GM10847 (cell line): ENCODE results near the gene ANKRD42.

Source experiments
- POLR2A ChIP-seq: IDR thresholded peaks from 2 replicates; pipeline ENCODE4 v1.6.1; 2011; ENCODE audit not compliant: insufficient read length; ENCODE audit errors: extremely low read depth

Gene ANKRD42

GRCh38 chr11:83161610-83162199, 31.8 kb upstream of the ANKRD42 start:
- TF ChIP-seq POLR2A, result no peak

GRCh38 chr11:83162377-83162776, 31.1 kb upstream of the ANKRD42 start:
- no peak for TF ChIP-seq POLR2A

- TF ChIP-seq POLR2A, result no peak
These were observed 27.2 kb upstream of the ANKRD42 start for GRCh38 chr11:83166193-83166866.

GRCh38 chr11:83168756-83169155, 24.8 kb upstream of the ANKRD42 start:
- no peak for TF ChIP-seq POLR2A

- no peak for TF ChIP-seq POLR2A
These were observed 22.6 kb upstream of the ANKRD42 start for GRCh38 chr11:83170865-83171264.

- no peak for TF ChIP-seq POLR2A
These were observed 21.0 kb upstream of the ANKRD42 start for GRCh38 chr11:83172551-83172950.

- TF ChIP-seq POLR2A, result no peak
These were observed 19.5 kb upstream of the ANKRD42 start for GRCh38 chr11:83174008-83174407.

- TF ChIP-seq POLR2A, result no peak
These were observed 17.7 kb upstream of the ANKRD42 start for GRCh38 chr11:83175815-83176214.

GRCh38 chr11:83181815-83182214, 11.7 kb upstream of the ANKRD42 start:
- TF ChIP-seq POLR2A, result no peak

- TF ChIP-seq POLR2A, result no peak
These were observed 7.7 kb upstream of the ANKRD42 start for GRCh38 chr11:83185767-83186166.

GRCh38 chr11:83187465-83187864, 6.0 kb upstream of the ANKRD42 start:
- TF ChIP-seq POLR2A, result no peak

GRCh38 chr11:83191491-83191890, 2.0 kb upstream of the ANKRD42 start:
- no peak for TF ChIP-seq POLR2A

GRCh38 chr11:83191986-83192385, 1.5 kb upstream of the ANKRD42 start:
- TF ChIP-seq POLR2A, result no peak

- TF ChIP-seq POLR2A, result no peak
These were observed 786 bp upstream of the ANKRD42 start for GRCh38 chr11:83192606-83193245.

GRCh38 chr11:83194281-83195142, 1.0 kb downstream of the ANKRD42 start:
- TF ChIP-seq POLR2A, result no peak

- TF ChIP-seq POLR2A, result no peak
These were observed 1.6 kb downstream of the ANKRD42 start for GRCh38 chr11:83195143-83195466.

- TF ChIP-seq POLR2A, result no peak
These were observed 2.1 kb downstream of the ANKRD42 start for GRCh38 chr11:83195649-83196048.
